MCF 10A (cell line): ENCODE data around the gene TAF6L. TPM values are rescaled to one million over a fixed set of nuclear protein-coding genes. Genes with fewer than 3 reads are reported as not detected.
"Not testable (repeated sequence)": the region's sequence is repeated elsewhere in the genome, so short reads cannot be mapped to it uniquely, and the experiment has no call there.

Experiments
- BruUV-seq: library from RNA; stranded (reverse); fragments of 400-500 nt; replicated peaks from 2 replicates; lab custom pipeline; 2021; lab: Mats Ljungman, UMichigan
- CTCF ChIA-PET: fragments of 300-600 bp; sonication (Branson Sonifier 250); formaldehyde crosslinking; extraction: SDS; loops from one replicate; lab custom pipeline; 2021; ENCODE audit warnings: antibody characterized with exemption, inconsistent platforms; lab: Yijun Ruan, JAX
- POLR2A ChIA-PET: fragments of 300-600, 350-650 bp; sonication (Branson Sonifier 250); formaldehyde crosslinking; extraction: SDS; loops from one replicate; lab custom pipeline; 2020; ENCODE audit warnings: antibody characterized with exemption, inconsistent platforms; lab: Yijun Ruan, JAX
- DNase-seq: peaks from one replicate; pipeline ENCODE4 v3.0.0-alpha.2; 2018; ENCODE audit not compliant: unreplicated experiment
- H3K27ac Mint-ChIP-seq: one replicate; pipeline ENCODE4 v1.8.0; 2022; ENCODE audit warnings: mild to moderate bottlenecking, low read depth, mixed read lengths; ENCODE audit not compliant: unreplicated experiment
- H3K27me3 Mint-ChIP-seq: one replicate; pipeline ENCODE4 v1.8.0; 2022; ENCODE audit warnings: mixed read lengths; ENCODE audit not compliant: insufficient read depth, unreplicated experiment
- H3K36me3 Mint-ChIP-seq: one replicate; pipeline ENCODE4 v1.8.0; 2022; ENCODE audit warnings: mild to moderate bottlenecking, moderate library complexity, mixed read lengths; ENCODE audit not compliant: insufficient read depth, unreplicated experiment
- H3K4me1 Mint-ChIP-seq: one replicate; pipeline ENCODE4 v1.8.0; 2022; ENCODE audit warnings: mixed read lengths; ENCODE audit not compliant: insufficient read depth, unreplicated experiment
- H3K4me3 Mint-ChIP-seq: one replicate; pipeline ENCODE4 v1.8.0; 2022; ENCODE audit warnings: mild to moderate bottlenecking, moderate library complexity, mixed read lengths; ENCODE audit not compliant: unreplicated experiment
- H3K9me3 Mint-ChIP-seq: one replicate; pipeline ENCODE4 v1.8.0; 2022; ENCODE audit warnings: mixed read lengths; ENCODE audit not compliant: unreplicated experiment
- CTCF ChIP-seq: fragments of 200-600 bp; IDR thresholded peaks from one replicate; pipeline ENCODE4 v1.8.0; 2022; ENCODE audit warnings: antibody characterized with exemption, mild to moderate bottlenecking; ENCODE audit not compliant: unreplicated experiment
- intact Hi-C: fragments of 100-400 bp; cut with micrococcal nuclease; formaldehyde crosslinking; loops from 2 replicates; pipeline ENCODE4 v1.14.1; 2022
- total RNA-seq: library from RNA; stranded (reverse); gene quantifications from 2 replicates; pipeline ENCODE4 v1.2.3, GENCODE V29; 2022

Gene TAF6L
- total RNA-seq, 1 experiment from 2014 or later = 11.6 TPM

GRCh38 chr11:62757846-62758788 is 13.1 kb upstream of the TAF6L start:
- Mint-ChIP-seq H3K27me3 (no peaks in the 10 kb centered on the region), H3K4me3 (no peak overlapping the region), H3K27ac (no peak overlapping the region), H3K4me1 (peaks cover 14% of the 10 kb centered on the region), H3K36me3 (peaks cover 9% of the 10 kb centered on the region), H3K9me3 (no peaks in the 10 kb centered on the region)
- ChIA-PET POLR2A (interaction anchor here (1.1 to 1.6 kb wide), 6 partner anchors 10 to 122 kb away, joined by 3 to 4 read pairs (median 4); partner anchors contain the start of genes HNRNPUL2, SLC3A2, TAF6L and TMEM179B), CTCF (interaction anchor here (0.6 to 1.9 kb wide), 3 partner anchors 13 to 77 kb away, joined by 3 to 10 read pairs (median 3); partner anchors contain the start of gene TAF6L)
- no TSS peak for BruUV-seq
- intact Hi-C loops = no loop called here
- DNase-seq = no peak
- TF ChIP-seq CTCF = no peak

GRCh38 chr11:62760867-62761227 is 10.3 kb upstream of the TAF6L start:
- POLR2A ChIA-PET = interaction anchor here (0.6 to 4.5 kb wide), 25 partner anchors 7 to 379 kb away, joined by 3 to 49 read pairs (median 7); partner anchors contain the start of genes C11orf98, CSKMT, HNRNPUL2 and NXF1

GRCh38 chr11:62770778-62771143 is 435 bp upstream of the TAF6L start:
- no peaks in the 10 kb centered on the region for H3K27me3 Mint-ChIP-seq

More at GRCh38 chr11:62760867-62761227, 10.3 kb upstream of the TAF6L start:
- DNase-seq, intact Hi-C loops, BruUV-seq, H3K9me3 Mint-ChIP-seq, H3K27me3 Mint-ChIP-seq: not testable (repeated sequence)
- Mint-ChIP-seq H3K4me1 (peaks cover 14% of the 10 kb centered on the region), H3K36me3 (peaks cover 20% of the 10 kb centered on the region), H3K27ac (peak overlapping the region; percentile 75), H3K4me3 (peak overlapping the region; percentile 83)
- CTCF ChIA-PET = interaction anchor here (0.6 to 1.6 kb wide), 4 partner anchors 10 to 95 kb away, joined by 3 to 8 read pairs (median 4); no protein-coding TSS in a partner anchor

GRCh38 chr11:62774407-62774806 is 3.2 kb downstream of the TAF6L start:
- no TSS peak for BruUV-seq
- DNase-seq = peak; percentile 31
- Mint-ChIP-seq H3K27me3 (no peaks in the 10 kb centered on the region), H3K27ac (no peak overlapping the region), H3K36me3 (peaks cover 43% of the 10 kb centered on the region), H3K4me1 (peaks cover 9% of the 10 kb centered on the region), H3K4me3 (no peak overlapping the region), H3K9me3 (no peaks in the 10 kb centered on the region)
- TF ChIP-seq CTCF = no peak
- ChIA-PET POLR2A (interaction anchor here (0.6 to 8.5 kb wide), 6 partner anchors 13 to 67 kb away, joined by 3 to 84 read pairs (median 4); partner anchors contain the start of genes TMEM179B and ZBTB3), CTCF (interaction anchor here (5.4 kb wide), 1 partner anchor 13 kb away, joined by 47 read pairs; the partner anchor contains the start of gene TMEM179B)
- intact Hi-C loops = no loop called here

More at GRCh38 chr11:62770778-62771143, 435 bp upstream of the TAF6L start:
- ChIA-PET CTCF (interaction anchor here (0.6 to 2.6 kb wide), 6 partner anchors 9 to 23 kb away, joined by 3 to 27 read pairs (median 5); partner anchors contain the start of genes POLR2G, TMEM179B and ZBTB3), POLR2A (interaction anchor here (0.6 to 8.5 kb wide), 28 partner anchors 9 to 1409 kb away, joined by 3 to 84 read pairs (median 4); partner anchors contain the start of genes C11orf98, CSKMT, HNRNPUL2 and INTS5)
- Mint-ChIP-seq H3K9me3 (no peaks in the 10 kb centered on the region), H3K36me3 (peaks cover 29% of the 10 kb centered on the region), H3K4me1 (peaks cover 5% of the 10 kb centered on the region), H3K27ac (peak overlapping the region; percentile 95), H3K4me3 (peak overlapping the region; percentile 98)
- DNase-seq = no peak
- BruUV-seq = no TSS peak
- intact Hi-C loops = loop anchor here (1.0 kb wide), 2 partner anchors 16 kb away; partner anchors contain the start of gene ZBTB3
- no peak for TF ChIP-seq CTCF
